HG02938 (cell line): ENCODE results near the gene KRT6B.

Experiments used
- ATAC-seq: cut with Tn5 transposase; IDR thresholded peaks from one replicate; pipeline ENCODE4 v1.9.1; 2021; ENCODE audit warnings: mild to moderate bottlenecking, moderate library complexity; ENCODE audit not compliant: unreplicated experiment

The KRT6B gene

GRCh38 chr12:52437508-52437907 is 14.4 kb downstream of the KRT6B start:
- ATAC-seq, result no peak

GRCh38 chr12:52436828-52437474 is 15.0 kb downstream of the KRT6B start:
- ATAC-seq, result no peak

GRCh38 chr12:52436000-52436827 is 15.7 kb downstream of the KRT6B start:
- ATAC-seq, result no peak

GRCh38 chr12:52435659-52435999 is 16.3 kb downstream of the KRT6B start:
- no peak for ATAC-seq

GRCh38 chr12:52434760-52435530 is 17.0 kb downstream of the KRT6B start:
- ATAC-seq, result no peak

GRCh38 chr12:52434081-52434733 is 17.7 kb downstream of the KRT6B start, which contains the start of gene KRT75:
Gene KRT75 (minus strand): TSS chr12:52434371. CDS start chr12:52434304, 67 bp downstream.
- no peak for ATAC-seq

GRCh38 chr12:52433501-52434080 is 18.4 kb downstream of the KRT6B start:
- no peak for ATAC-seq

GRCh38 chr12:52432559-52433207 is 19.3 kb downstream of the KRT6B start:
- no peak for ATAC-seq

- no peak for ATAC-seq
These were observed 23.8 kb downstream of the KRT6B start for GRCh38 chr12:52428121-52428520.

GRCh38 chr12:52427083-52427482 is 24.9 kb downstream of the KRT6B start:
- no peak for ATAC-seq

GRCh38 chr12:52426034-52426433 is 25.9 kb downstream of the KRT6B start:
- no peak for ATAC-seq

GRCh38 chr12:52425466-52425865 is 26.5 kb downstream of the KRT6B start:
- no peak for ATAC-seq

- ATAC-seq, result no peak
These were observed 28.1 kb downstream of the KRT6B start for GRCh38 chr12:52423661-52424500.

- no peak for ATAC-seq
These were observed 28.9 kb downstream of the KRT6B start for GRCh38 chr12:52423035-52423434.

- no peak for ATAC-seq
These were observed 32.3 kb downstream of the KRT6B start for GRCh38 chr12:52419656-52420055.

- ATAC-seq, result no peak
These were observed 33.3 kb downstream of the KRT6B start for GRCh38 chr12:52418576-52419110.

- ATAC-seq, result no peak
These were observed 34.2 kb downstream of the KRT6B start for GRCh38 chr12:52417740-52418139.

- ATAC-seq, result no peak
These were observed 35.2 kb downstream of the KRT6B start for GRCh38 chr12:52416795-52417194.
